ENCODE measurements around the gene TGFBRAP1.

TGFBRAP1 gene
- long read RNA-seq, donor 1, partial matches to known transcripts = 5 of 5 reads
- long read RNA-seq, donor 1, other reads (novel, unspliced or antisense) = 0 of 5 reads
- long read RNA-seq, donor 2, full-length matches to known transcripts = 2 of 2 reads
- long read RNA-seq, donor 2, partial matches to known transcripts = 0 of 2 reads
- long read RNA-seq, donor 2, other reads (novel, unspliced or antisense) = 0 of 2 reads
- long read RNA-seq, donor 3, full-length matches to known transcripts = 1 of 1 reads
- long read RNA-seq, donor 3, partial matches to known transcripts = 0 of 1 reads
- long read RNA-seq, donor 3, other reads (novel, unspliced or antisense) = 0 of 1 reads
- long read RNA-seq, donor 4, full-length matches to known transcripts = 1 of 1 reads
- long read RNA-seq, donor 4, partial matches to known transcripts = 0 of 1 reads
- long read RNA-seq, donor 4, other reads (novel, unspliced or antisense) = 0 of 1 reads
- long read RNA-seq, donor 5, full-length matches to known transcripts = 2 of 2 reads
- long read RNA-seq, donor 5, partial matches to known transcripts = 0 of 2 reads
- long read RNA-seq, donor 5, other reads (novel, unspliced or antisense) = 0 of 2 reads
- long read RNA-seq, donor 6, full-length matches to known transcripts = 4 of 4 reads
- long read RNA-seq, donor 6, partial matches to known transcripts = 0 of 4 reads
- long read RNA-seq, donor 6, other reads (novel, unspliced or antisense) = 0 of 4 reads
- long read RNA-seq, donor 7, full-length matches to known transcripts = 5 of 5 reads
- long read RNA-seq, donor 7, partial matches to known transcripts = 0 of 5 reads
- long read RNA-seq, donor 7, other reads (novel, unspliced or antisense) = 0 of 5 reads
- long read RNA-seq, donor 8, full-length matches to known transcripts = 4 of 4 reads
- long read RNA-seq, donor 8, partial matches to known transcripts = 0 of 4 reads
- long read RNA-seq, donor 8, other reads (novel, unspliced or antisense) = 0 of 4 reads

- peak; percentile 88 for DNase-seq
Observed at GRCh38 chr2:105329561-105330495, at the start of gene TGFBRAP1. TSS of gene TGFBRAP1 (minus strand) at chr2:105329735. CDS start at chr2:105308301, 21,434 bp downstream.

- DNase-seq = no peak
Observed at GRCh38 chr2:105378921-105379383, 49.4 kb upstream of the TGFBRAP1 start.

GRCh38 chr2:105378276-105378840, 48.8 kb upstream of the TGFBRAP1 start:
- DNase-seq = no peak

GRCh38 chr2:105377871-105378270, 48.3 kb upstream of the TGFBRAP1 start:
- DNase-seq = no peak

GRCh38 chr2:105376789-105377240, 47.3 kb upstream of the TGFBRAP1 start:
- no peak for DNase-seq

- no peak for DNase-seq
Observed at GRCh38 chr2:105376010-105376409, 46.5 kb upstream of the TGFBRAP1 start.

- no peak for DNase-seq
Observed at GRCh38 chr2:105375001-105375561, 45.5 kb upstream of the TGFBRAP1 start.

- DNase-seq = no peak
Observed at GRCh38 chr2:105373895-105374401, 44.4 kb upstream of the TGFBRAP1 start.

GRCh38 chr2:105373344-105373781, 43.8 kb upstream of the TGFBRAP1 start:
- DNase-seq = no peak

GRCh38 chr2:105371810-105372209, 42.3 kb upstream of the TGFBRAP1 start:
- DNase-seq = no peak

- DNase-seq = no peak
Observed at GRCh38 chr2:105371156-105371555, 41.6 kb upstream of the TGFBRAP1 start.

GRCh38 chr2:105369777-105370690, 40.5 kb upstream of the TGFBRAP1 start:
- peak; percentile 59 for DNase-seq

GRCh38 chr2:105368759-105369408, 39.3 kb upstream of the TGFBRAP1 start:
- DNase-seq = no peak

GRCh38 chr2:105365206-105365605, 35.7 kb upstream of the TGFBRAP1 start:
- DNase-seq = no peak

GRCh38 chr2:105364436-105365139, 35.1 kb upstream of the TGFBRAP1 start:
- no peak for DNase-seq

GRCh38 chr2:105362862-105363591, 33.5 kb upstream of the TGFBRAP1 start:
- DNase-seq = no peak

GRCh38 chr2:105361102-105361889, 31.8 kb upstream of the TGFBRAP1 start:
- no peak for DNase-seq
